HepG2 (cell line): ENCODE measurements around the gene CACNA1G. TPM values are rescaled to one million over a fixed set of nuclear protein-coding genes. Genes with fewer than 3 reads are reported as not detected.

ENCODE experiments used
- ATF5 ChIP-seq: sonication (generic); formaldehyde crosslinking; IDR thresholded peaks from 2 replicates; pipeline ENCODE4 v1.4.0; 2020; ENCODE audit warnings: mild to moderate bottlenecking, low read depth, missing genetic modification reagents
- ELF3 ChIP-seq: IDR thresholded peaks from 2 replicates; pipeline ENCODE4 v1.6.1; 2016; ENCODE audit warnings: missing genetic modification reagents, missing compliant biosample characterization
- FOXO1 ChIP-seq: sonication (generic); formaldehyde crosslinking; IDR thresholded peaks from 2 replicates; pipeline ENCODE4 v1.4.0; 2020; ENCODE audit warnings: missing genetic modification reagents
- ISX ChIP-seq: sonication (generic); formaldehyde crosslinking; conservative IDR thresholded peaks from 2 replicates; pipeline ENCODE4 v1.5.0; 2020; ENCODE audit warnings: missing genetic modification reagents
- JUND ChIP-seq: sonication (generic); formaldehyde crosslinking; IDR thresholded peaks from 2 replicates; pipeline ENCODE4 v1.8.0; 2022; ENCODE audit warnings: mild to moderate bottlenecking, missing genetic modification reagents
- MXI1 ChIP-seq: IDR thresholded peaks from 3 replicates; pipeline ENCODE4 v1.6.1; 2012; ENCODE audit warnings: low read depth, low read length, inconsistent platforms, borderline replicate concordance
- NFE2 ChIP-seq: sonication (generic); formaldehyde crosslinking; IDR thresholded peaks from 2 replicates; pipeline ENCODE4 v1.4.0; 2020; ENCODE audit warnings: missing genetic modification reagents
- NRL ChIP-seq: sonication (generic); formaldehyde crosslinking; IDR thresholded peaks from 2 replicates; pipeline ENCODE4 v1.5.0; 2020; ENCODE audit warnings: missing genetic modification reagents, mild to moderate bottlenecking, moderate library complexity, borderline replicate concordance
- SNAI1 ChIP-seq: sonication (generic); formaldehyde crosslinking; IDR thresholded peaks from 2 replicates; pipeline ENCODE4 v1.5.0; 2020; ENCODE audit warnings: mild to moderate bottlenecking, missing genetic modification reagents, borderline replicate concordance
- ZNF10 ChIP-seq: sonication (generic); formaldehyde crosslinking; IDR thresholded peaks from 2 replicates; pipeline ENCODE4 v1.4.0; 2020; ENCODE audit warnings: mild to moderate bottlenecking, low read depth, missing genetic modification reagents, borderline replicate concordance
- ZNF235 ChIP-seq: sonication (generic); formaldehyde crosslinking; IDR thresholded peaks from 2 replicates; pipeline ENCODE4 v1.8.1; 2023; ENCODE audit warnings: mild to moderate bottlenecking, missing genetic modification reagents, borderline replicate concordance
- ZNF3 ChIP-seq: IDR thresholded peaks from 2 replicates; pipeline ENCODE4 v1.7.0; 2017; ENCODE audit warnings: inconsistent platforms
- ZNF326 ChIP-seq: sonication (generic); formaldehyde crosslinking; IDR thresholded peaks from 2 replicates; pipeline ENCODE4 v1.4.0; 2020; ENCODE audit warnings: missing genetic modification reagents, borderline replicate concordance
- ZNF567 ChIP-seq: sonication (generic); formaldehyde crosslinking; IDR thresholded peaks from 2 replicates; pipeline ENCODE4 v1.8.1; 2023; ENCODE audit warnings: mild to moderate bottlenecking, missing genetic modification reagents, borderline replicate concordance
- ZNF660 ChIP-seq: sonication (generic); formaldehyde crosslinking; IDR thresholded peaks from 2 replicates; pipeline ENCODE4 v1.5.1; 2020; ENCODE audit warnings: mild to moderate bottlenecking, low read depth, missing genetic modification reagents, borderline replicate concordance
- polyA plus RNA-seq, 8 experiments: library from polyadenylated mRNA; depleted of rRNA in 3 of 8; stranded (reverse) in 7 of 8; unstranded in 1 of 8; fragments of >200 nt; fragmentation: Illumina TruSeq in 4 of 8; extraction: Trizol in 4 of 8; gene quantifications; 2 replicates each; pipeline versions ENCODE4 v1.2.1 to v1.2.3, GENCODE V29; 2011 to 2016; ENCODE audit warnings: low read depth in 4 of 8, missing spikeins in 1 of 8, mixed read lengths in 1 of 8; ENCODE audit not compliant: insufficient read depth in 1 of 8
- total RNA-seq, 5 experiments: library from RNA; depleted of rRNA; stranded (reverse); fragments of >200 nt; fragmentation: Illumina TruSeq; extraction: Trizol; gene quantifications; 2 replicates each; pipeline ENCODE4 v1.2.3, GENCODE V29; 2016; ENCODE audit warnings: low read depth in 1 of 5
- TF ChIP-seq, protein P1 (sequence below): sonication (generic); formaldehyde crosslinking; IDR thresholded peaks from 2 replicates; pipeline ENCODE4 v1.8.1; 2023; ENCODE audit warnings: missing genetic modification reagents, mild to moderate bottlenecking, borderline replicate concordance
- TF ChIP-seq, protein P2 (sequence below): sonication (generic); formaldehyde crosslinking; IDR thresholded peaks from 2 replicates; pipeline ENCODE4 v1.5.0; 2020; ENCODE audit warnings: missing genetic modification reagents
- TF ChIP-seq, protein P3 (sequence below): sonication (generic); formaldehyde crosslinking; IDR thresholded peaks from 2 replicates; pipeline ENCODE4 v1.5.0; 2020; ENCODE audit warnings: mild to moderate bottlenecking, missing genetic modification reagents
- TF ChIP-seq, protein P4 (sequence below): fragments of 450-650 bp; IDR thresholded peaks from 2 replicates; pipeline ENCODE4 v1.6.1; 2016
- TF ChIP-seq, protein P5 (sequence below): sonication (generic); formaldehyde crosslinking; IDR thresholded peaks from 2 replicates; pipeline ENCODE4 v1.8.1; 2023; ENCODE audit warnings: mild to moderate bottlenecking, moderate library complexity, missing genetic modification reagents

Gene CACNA1G
- total and polyA plus RNA-seq, 2 of the 13 experiments (the other 11 are each of a cell fraction or from before 2014, with no cell fraction given) = 0.02 TPM; not detected in 1

GRCh38 chr17:50627782-50628601 lies 67.5 kb downstream of the CACNA1G start (continued):
- TF ChIP-seq ZNF326 (no peak), ELF3 (peak; percentile 52), SNAI1 (peak; percentile 42; the same call in 1 of the 2 replicates), ZNF10 (CRISPR knock-in tag) (no peak), ZNF567 (no peak), ZNF660 (CRISPR knock-in tag) (no peak), ISX (no peak), MXI1 (peak; percentile 30; the same call in 1 of the 3 replicates), NRL (CRISPR knock-in tag) (peak; percentile 82), FOXO1 (CRISPR knock-in tag) (peak; percentile 88), ZNF235 (CRISPR knock-in tag) (no peak), NFE2 (CRISPR knock-in tag) (no peak), ZNF3 (CRISPR knock-in tag) (no peak), JUND (CRISPR knock-in tag) (no peak), ATF5 (CRISPR knock-in tag) (peak; percentile 88; the same call in 1 of the 2 replicates)
- TF ChIP-seq, protein P1, sequence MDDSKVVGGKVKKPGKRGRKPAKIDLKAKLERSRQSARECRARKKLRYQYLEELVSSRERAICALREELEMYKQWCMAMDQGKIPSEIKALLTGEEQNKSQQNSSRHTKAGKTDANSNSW (CRISPR knock-in tag) = no peak
- TF ChIP-seq, protein P2, sequence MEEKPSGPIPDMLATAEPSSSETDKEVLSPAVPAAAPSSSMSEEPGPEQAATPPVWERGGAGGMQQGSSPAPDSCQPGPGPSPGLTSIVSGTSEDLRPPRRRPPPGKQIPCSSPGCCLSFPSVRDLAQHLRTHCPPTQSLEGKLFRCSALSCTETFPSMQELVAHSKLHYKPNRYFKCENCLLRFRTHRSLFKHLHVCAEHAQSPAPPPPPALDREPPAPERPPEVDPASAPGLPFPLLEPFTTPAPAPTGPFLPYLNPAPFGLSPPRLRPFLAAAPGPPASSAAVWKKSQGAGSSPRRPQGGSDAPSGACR (CRISPR knock-in tag) = 0 out of 2 replicates have a peak, but pooled peaks have one; percentile 15
- TF ChIP-seq, protein P3, sequence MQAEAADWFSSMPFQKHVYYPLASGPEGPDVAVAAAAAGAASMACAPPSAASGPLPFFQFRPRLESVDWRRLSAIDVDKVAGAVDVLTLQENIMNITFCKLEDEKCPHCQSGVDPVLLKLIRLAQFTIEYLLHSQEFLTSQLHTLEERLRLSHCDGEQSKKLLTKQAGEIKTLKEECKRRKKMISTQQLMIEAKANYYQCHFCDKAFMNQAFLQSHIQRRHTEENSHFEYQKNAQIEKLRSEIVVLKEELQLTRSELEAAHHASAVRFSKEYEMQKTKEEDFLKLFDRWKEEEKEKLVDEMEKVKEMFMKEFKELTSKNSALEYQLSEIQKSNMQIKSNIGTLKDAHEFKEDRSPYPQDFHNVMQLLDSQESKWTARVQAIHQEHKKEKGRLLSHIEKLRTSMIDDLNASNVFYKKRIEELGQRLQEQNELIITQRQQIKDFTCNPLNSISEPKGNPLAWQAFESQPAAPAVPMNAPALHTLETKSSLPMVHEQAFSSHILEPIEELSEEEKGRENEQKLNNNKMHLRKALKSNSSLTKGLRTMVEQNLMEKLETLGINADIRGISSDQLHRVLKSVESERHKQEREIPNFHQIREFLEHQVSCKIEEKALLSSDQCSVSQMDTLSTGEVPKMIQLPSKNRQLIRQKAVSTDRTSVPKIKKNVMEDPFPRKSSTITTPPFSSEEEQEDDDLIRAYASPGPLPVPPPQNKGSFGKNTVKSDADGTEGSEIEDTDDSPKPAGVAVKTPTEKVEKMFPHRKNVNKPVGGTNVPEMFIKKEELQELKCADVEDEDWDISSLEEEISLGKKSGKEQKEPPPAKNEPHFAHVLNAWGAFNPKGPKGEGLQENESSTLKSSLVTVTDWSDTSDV = 0 out of 2 replicates have a peak, but pooled peaks have one; percentile 73
- TF ChIP-seq, protein P4, sequence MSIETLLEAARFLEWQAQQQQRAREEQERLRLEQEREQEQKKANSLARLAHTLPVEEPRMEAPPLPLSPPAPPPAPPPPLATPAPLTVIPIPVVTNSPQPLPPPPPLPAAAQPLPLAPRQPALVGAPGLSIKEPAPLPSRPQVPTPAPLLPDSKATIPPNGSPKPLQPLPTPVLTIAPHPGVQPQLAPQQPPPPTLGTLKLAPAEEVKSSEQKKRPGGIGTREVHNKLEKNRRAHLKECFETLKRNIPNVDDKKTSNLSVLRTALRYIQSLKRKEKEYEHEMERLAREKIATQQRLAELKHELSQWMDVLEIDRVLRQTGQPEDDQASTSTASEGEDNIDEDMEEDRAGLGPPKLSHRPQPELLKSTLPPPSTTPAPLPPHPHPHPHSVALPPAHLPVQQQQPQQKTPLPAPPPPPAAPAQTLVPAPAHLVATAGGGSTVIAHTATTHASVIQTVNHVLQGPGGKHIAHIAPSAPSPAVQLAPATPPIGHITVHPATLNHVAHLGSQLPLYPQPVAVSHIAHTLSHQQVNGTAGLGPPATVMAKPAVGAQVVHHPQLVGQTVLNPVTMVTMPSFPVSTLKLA = no peak
- TF ChIP-seq, protein P5, sequence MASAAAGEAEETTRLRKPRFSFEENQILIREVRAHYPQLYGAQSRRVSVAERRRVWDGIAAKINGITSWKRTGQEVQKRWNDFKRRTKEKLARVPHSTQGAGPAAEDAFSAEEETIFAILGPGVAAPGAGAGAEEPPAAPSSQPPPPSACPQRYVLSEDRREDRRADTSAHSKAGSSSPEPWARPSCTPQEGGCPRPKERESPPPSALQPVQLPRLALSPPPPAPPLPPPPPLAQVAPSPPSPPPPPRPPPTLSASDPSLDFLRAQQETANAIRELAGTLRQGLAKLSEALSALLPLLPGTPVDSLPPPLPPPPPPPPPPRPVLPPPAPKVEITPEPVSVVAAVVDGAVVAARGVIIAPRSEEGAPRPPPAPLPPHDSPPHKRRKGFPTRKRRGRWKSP = peak; percentile 78; the same call in 1 of the 2 replicates
